ENCODE results near the gene MAP2K5.

Gene MAP2K5

GRCh38 chr15:67730135-67730534 is 187.6 kb downstream of the MAP2K5 start:
- H3K27ac Mint-ChIP-seq = no peak overlapping the region
- H3K4me3 Mint-ChIP-seq = no peak overlapping the region
- TF ChIP-seq, protein P1, sequence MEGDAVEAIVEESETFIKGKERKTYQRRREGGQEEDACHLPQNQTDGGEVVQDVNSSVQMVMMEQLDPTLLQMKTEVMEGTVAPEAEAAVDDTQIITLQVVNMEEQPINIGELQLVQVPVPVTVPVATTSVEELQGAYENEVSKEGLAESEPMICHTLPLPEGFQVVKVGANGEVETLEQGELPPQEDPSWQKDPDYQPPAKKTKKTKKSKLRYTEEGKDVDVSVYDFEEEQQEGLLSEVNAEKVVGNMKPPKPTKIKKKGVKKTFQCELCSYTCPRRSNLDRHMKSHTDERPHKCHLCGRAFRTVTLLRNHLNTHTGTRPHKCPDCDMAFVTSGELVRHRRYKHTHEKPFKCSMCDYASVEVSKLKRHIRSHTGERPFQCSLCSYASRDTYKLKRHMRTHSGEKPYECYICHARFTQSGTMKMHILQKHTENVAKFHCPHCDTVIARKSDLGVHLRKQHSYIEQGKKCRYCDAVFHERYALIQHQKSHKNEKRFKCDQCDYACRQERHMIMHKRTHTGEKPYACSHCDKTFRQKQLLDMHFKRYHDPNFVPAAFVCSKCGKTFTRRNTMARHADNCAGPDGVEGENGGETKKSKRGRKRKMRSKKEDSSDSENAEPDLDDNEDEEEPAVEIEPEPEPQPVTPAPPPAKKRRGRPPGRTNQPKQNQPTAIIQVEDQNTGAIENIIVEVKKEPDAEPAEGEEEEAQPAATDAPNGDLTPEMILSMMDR (IDR thresholded peaks at IDR 0.05; ENCODE audit: unreplicated experiment in 3 of 3) = no peak
- H3K36me3 Mint-ChIP-seq (ENCODE audit: low read depth) = no peaks in the 10 kb centered on the region
- no peaks in the 10 kb centered on the region for H3K9me3 Mint-ChIP-seq
- peaks cover 12% of the 10 kb centered on the region for H3K4me1 Mint-ChIP-seq
- H3K27me3 Mint-ChIP-seq (ENCODE audit: low read depth) = peaks cover 6% of the 10 kb centered on the region

- Mint-ChIP-seq H3K4me3 (no peak overlapping the region), H3K27ac (no peak overlapping the region), H3K27me3 (ENCODE audit: low read depth) (peaks cover 6% of the 10 kb centered on the region), H3K9me3 (no peaks in the 10 kb centered on the region), H3K4me1 (peaks cover 12% of the 10 kb centered on the region), H3K36me3 (ENCODE audit: low read depth) (no peaks in the 10 kb centered on the region)
- TF ChIP-seq, protein P1 (IDR thresholded peaks at IDR 0.05; ENCODE audit: unreplicated experiment in 3 of 3) = no peak
Measured at GRCh38 chr15:67731112-67731721, 188.7 kb downstream of the MAP2K5 start.

DNA sequence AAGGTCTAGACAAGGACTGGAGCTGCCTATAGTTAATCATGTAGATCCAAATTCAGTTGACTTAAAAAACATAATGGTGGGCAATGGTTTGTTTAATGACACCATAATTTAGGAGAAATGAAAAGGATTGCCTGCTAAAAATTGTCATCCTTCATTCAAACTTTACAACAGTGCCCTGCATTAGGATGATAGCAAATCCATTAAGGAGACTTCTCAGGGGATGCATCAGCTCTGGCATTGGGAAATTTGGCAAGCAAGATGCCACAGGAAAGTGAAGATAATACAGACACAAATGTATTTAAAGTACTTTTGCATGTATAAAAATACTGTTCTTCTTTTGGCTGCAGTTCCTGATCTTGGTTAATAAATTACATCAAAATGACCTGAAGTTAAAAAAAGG is 189.7 kb downstream of the MAP2K5 start:
- TF ChIP-seq, protein P1 (IDR thresholded peaks at IDR 0.05; ENCODE audit: unreplicated experiment in 3 of 3) = no peak

DNA sequence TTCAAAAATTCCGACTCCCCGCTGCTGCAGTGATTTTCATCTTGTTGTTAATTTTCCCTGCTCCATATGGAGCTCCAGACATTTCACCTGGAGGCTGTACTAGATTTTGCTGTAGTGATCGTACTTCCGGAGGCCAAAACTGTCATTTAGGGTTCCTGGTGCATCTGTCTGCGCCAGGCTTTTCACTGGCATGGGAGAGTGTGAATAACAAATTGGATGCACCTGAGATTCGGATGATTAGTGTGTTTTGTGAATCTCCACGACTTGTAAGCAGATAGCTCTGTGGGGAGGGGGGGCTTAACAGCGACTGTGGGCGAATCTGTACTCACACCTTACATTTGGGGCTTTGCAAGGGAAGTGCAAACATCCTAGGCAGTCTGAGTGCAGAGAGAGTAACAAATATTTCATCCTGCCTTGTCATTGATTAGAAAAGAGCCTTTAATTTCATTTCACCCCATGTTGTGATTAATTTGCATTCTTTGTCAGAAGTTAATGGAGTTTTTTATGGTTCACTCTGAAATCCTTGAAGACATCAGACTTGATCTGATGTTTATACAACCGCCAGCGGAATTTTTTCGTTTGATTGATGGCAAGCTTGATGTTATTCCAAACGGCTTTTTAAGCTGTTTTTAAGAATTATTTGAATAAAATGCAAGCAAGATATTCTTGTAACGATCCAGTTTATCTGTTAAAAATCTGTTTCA is 190.3 kb downstream of the MAP2K5 start:
- TF ChIP-seq, protein P1 (IDR thresholded peaks at IDR 0.05; ENCODE audit: unreplicated experiment in 3 of 3) = no peak
- Mint-ChIP-seq H3K4me3 (no peak overlapping the region), H3K36me3 (ENCODE audit: low read depth) (no peaks in the 10 kb centered on the region), H3K9me3 (no peaks in the 10 kb centered on the region), H3K4me1 (peaks cover 12% of the 10 kb centered on the region), H3K27ac (no peak overlapping the region), H3K27me3 (ENCODE audit: low read depth) (peaks cover 6% of the 10 kb centered on the region)

More for the DNA sequence above, 189.7 kb downstream of the MAP2K5 start:
- H3K4me3 Mint-ChIP-seq = no peak overlapping the region
- peaks cover 12% of the 10 kb centered on the region for H3K4me1 Mint-ChIP-seq
- no peak overlapping the region for H3K27ac Mint-ChIP-seq
- no peaks in the 10 kb centered on the region for H3K9me3 Mint-ChIP-seq
- peaks cover 6% of the 10 kb centered on the region for H3K27me3 Mint-ChIP-seq (ENCODE audit: low read depth)
- H3K36me3 Mint-ChIP-seq (ENCODE audit: low read depth) = no peaks in the 10 kb centered on the region

DNA sequence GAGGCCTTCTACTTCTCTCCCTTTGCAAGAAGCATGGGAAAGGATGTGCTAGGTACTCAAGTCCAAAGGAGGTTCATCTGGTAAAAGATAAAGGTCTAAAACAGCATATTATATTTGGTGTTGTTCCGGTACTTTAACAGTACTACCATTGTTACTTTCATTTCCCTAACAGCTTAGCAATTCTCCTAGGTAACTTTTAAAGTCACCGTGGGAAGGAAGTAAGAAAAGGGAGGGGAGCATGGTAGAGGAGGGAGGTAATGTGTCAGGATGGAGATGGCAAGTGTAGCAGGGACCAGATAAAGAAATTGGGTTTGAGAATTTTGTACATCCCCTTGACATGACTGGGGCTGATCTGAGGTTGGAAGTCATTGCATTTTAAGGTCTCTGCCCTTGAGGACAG is 193.4 kb downstream of the MAP2K5 start:
- H3K9me3 Mint-ChIP-seq = no peaks in the 10 kb centered on the region

More for the DNA sequence above, 193.4 kb downstream of the MAP2K5 start:
- H3K36me3 Mint-ChIP-seq (ENCODE audit: low read depth) = no peaks in the 10 kb centered on the region
- peaks cover 6% of the 10 kb centered on the region for H3K27me3 Mint-ChIP-seq (ENCODE audit: low read depth)
- no peak overlapping the region for H3K27ac Mint-ChIP-seq
- peaks cover 10% of the 10 kb centered on the region for H3K4me1 Mint-ChIP-seq
- H3K4me3 Mint-ChIP-seq = no peak overlapping the region
- TF ChIP-seq, protein P1 (IDR thresholded peaks at IDR 0.05; ENCODE audit: unreplicated experiment in 3 of 3) = no peak
